ENCODE results near the gene FUT2.
"Not testable (repeated sequence)": the region's sequence is repeated elsewhere in the genome, so short reads cannot be mapped to it uniquely, and the experiment has no call there.

Gene FUT2

DNA sequence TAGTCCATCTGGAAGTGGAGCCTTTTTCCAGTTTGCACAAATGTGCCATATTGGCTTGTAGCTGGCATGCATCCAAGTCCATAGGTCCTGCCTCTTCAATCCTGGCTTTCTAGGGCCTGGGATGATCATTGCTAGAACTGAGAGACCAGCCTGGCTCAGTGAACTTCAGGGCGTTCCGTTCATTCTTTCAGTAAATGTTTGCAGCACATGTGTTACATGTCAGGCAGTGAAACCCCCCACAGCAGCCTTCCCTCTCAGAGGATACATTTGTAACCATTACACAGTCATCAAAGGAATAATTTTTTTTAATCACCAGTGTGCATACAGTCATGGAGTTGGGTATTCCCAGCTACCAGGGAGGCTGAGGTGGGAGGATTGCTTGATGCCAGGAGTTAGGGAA lies 9.7 kb downstream of the FUT2 start:
- peak; percentile 59 for DNase-seq

DNA sequence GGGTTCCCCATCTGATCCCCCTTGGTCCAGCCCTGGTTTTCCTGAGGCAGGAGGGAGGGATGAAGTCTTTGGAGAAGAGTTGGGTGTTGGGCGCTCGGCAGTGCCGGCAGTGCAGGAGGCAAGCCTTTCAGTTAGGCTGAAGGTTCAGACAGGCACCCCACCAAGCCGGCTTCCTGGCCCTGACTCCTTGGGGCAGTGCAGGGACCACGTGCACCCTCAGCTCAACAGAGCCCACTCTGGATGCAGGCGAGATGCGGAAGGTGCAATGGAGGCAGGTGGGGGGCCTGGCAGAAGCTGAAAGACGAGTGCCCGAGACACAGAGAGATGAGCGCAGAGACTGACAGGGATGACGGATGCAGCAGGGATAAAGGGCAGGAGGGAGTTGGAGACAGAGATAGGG lies 12.7 kb downstream of the FUT2 start:
- DNase-seq, result no peak

DNA sequence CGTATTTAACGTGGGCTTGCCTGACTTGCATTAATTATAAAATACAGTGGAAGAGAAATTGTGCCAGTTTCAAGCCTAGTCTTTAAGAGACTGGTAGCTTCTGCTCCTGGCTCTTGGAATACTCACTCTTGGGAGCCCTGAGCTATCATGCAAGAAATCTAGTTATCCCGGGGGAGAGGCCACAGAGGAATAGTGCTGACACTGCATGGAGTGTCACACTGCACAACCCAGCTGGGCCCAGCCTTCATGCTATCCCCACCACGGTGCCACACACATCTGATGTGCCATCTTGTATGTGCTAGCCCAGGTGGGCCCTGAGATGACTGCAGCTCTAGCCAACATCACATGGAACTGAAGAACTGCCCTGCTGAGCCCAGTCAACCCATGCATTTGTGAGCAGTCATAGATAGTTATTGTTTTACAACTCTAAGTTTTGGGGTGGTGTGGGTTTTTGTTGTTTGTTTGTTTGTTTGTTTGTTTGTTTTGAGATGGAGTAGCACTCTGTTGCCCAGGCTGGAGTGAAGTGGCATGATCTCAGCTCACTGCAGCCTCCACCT lies 15.4 kb downstream of the FUT2 start:
- no peak for DNase-seq

DNA sequence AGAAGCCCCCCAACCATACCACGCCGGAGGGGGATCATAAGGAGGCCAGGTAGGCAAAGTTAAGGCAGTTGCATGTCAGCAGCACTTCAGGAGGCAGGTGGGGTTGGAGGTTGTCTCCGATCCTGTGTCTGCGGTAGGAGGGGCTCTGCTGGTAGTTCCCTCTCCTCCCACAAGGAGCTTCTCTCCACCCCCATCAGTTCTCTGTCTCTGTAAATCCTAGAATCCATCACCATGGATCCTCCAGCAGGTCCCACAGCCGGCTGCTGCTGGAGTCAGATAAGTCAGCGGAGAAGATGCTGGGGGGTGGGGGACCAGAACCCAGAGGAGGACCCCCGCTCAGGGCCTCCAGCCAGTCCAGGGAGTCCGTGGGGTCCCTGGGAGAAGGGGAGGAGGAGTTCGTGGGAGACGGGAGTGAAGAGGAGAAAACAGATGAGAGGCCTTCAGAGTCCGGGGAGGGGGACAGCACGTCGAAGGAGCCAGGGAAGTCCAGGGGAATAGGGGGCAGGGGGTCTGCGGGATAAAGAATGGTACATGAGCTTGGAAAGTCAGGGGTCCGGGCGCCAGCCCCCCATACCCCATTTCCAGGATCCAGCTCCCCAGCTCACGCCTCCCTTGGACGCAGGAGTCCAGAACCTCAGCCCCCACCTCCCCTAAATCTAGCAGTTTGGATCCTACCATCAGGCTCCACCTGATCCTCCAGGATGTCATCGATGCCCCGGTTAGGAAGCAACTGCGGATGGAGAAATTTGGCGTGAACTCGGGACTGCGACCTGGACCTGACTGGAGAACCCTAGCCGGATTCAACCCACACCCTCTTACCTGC lies 17.5 kb downstream of the FUT2 start:
- no peak for DNase-seq

DNA sequence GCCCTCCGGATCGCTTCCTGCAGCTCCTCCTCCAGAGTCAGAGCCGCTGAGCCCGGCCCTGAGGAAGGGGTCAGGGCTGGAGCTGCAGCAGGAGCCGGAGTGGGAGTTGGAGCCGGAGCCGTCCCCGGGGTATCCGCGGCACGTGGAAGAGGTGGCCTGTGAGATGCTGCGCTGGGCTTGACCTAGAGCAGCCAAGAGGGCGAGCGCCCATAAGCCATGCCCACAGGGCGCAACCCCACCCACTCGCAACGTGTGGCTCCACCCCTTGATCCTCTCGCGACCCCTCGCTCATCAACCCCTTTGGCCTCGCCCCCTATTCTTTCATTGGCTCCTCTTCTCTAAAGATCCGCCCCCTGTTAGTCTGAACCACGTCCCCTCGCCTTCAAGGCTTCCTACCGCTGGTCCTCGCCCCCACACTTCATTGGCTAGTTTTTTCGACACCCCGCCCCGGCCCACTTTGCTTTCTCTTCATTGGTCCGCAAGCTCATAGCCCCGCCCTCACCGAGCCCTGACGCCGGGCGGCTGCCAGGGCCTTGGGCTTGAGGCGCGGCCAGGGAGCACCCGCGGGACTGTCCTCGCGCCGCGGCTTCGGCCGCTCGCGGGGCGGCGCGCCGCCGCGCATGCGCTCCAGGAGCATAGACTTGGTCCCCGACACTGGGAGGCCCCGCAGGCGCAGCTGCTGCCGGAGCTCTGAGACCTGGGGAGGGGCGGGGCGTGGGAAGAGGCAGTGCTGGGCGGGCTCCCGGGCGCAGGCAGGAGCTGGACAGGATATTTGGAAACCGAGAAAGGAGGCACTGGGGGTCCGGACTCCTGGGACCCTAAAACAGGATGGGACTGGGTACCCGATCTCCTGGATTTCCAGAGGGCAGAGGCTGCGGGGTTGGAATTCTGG lies 18.3 kb downstream of the FUT2 start:
- peak; percentile 100 for DNase-seq

DNA sequence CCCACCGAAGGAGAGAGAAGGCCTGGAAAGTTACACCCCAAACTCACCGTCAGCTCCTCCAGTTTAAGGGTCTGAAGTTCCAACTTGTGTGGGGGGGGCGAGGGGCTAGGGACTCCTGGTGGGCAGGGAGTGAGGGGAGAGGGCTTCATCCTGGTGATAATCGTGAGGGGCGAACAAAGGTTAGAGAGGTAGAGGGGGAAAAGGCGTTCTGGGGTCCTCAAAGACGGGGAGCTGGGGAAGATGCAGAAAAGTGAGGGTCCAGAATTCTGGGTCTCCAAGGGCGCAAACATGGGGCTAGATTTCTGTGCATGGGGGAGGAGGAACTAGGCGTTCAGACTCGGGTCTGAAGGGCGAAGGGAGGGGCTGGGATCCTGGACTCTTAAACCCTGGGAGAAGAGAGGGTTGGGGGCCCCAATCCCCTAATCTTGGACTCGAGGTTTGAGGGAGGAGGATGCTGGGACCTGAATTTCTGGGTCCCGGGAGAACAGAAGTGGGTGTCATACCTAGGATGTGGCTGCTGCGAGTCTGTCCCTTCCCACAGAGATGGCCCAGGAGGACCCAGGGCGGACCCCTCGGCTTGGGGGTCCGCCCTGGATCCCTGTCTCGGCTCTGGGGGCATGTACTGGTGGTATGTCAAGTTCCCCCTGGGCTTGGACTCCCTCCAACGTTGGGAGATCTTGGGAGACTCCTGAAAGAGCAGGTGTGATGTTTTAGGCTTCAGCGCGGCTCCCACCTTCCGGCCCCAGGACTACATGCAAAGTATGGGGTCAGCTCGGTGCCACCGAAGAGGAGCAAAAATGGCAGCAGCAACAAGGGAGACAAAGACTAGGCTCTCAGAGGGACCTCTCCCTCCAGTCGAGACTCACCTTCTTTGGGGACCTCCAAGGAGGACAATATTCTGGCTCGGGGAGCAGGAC lies 19.2 kb downstream of the FUT2 start:
- no peak for DNase-seq

DNA sequence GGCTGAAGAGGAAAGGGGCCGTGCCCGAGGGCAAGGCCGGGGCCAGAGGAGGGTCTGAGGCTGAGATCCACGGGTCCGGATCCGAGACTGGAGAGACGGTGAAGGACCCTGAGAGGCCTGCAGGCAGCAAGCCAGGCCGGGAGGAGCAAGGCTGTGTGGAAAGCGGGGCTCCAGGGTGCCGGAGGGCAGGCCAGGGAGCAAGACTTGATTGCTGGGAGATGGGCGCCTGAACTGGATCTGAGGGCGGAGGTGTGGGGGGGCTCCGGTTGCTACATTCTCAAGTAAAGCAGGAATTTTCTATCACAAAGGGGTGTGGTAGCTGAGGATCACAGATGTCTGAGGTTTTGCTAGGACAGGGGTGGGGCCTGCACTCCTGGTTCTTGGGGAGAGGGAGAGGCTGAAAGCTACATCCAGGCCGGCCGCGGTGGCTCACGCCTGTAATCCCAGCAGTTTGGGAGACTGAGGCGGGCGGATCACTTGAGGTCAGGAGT lies 20.0 kb downstream of the FUT2 start:
- DNase-seq, result peak; percentile 45

DNA sequence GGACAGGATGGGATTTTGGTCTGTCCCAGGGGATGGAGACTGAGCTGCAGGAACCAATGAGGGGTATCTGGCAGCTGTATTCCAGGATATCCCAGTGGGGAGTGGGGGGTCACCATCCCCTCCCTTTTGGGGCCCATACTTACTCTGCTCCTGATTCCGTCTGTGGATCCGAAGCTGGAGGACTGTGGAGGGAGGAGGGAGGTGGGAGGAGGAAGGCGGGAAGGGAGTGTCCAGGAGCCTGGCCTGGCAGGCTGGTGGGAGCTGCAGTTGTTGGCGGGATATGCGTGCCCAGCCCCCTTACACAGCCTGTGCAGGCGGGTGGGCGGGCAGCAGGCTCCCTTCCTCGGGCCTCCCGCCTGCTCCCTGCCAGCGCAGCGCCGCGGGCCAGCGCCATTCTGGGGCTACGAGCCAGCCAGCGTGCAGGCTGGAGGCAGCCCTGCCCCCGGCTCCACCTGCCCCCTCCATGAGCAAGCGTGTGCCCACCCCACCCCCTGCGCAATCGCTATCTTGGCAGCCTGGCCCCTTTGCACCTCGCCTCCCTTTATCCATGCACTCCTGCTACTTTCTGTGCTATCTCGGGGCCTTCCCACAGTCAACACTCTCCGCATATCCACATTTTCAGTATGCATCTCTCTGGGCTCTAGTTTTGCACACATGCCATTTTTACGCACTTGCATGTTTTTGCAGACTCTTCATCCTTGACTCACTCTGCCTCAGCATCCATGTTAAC lies 21.0 kb downstream of the FUT2 start:
- DNase-seq, result peak; percentile 63

DNA sequence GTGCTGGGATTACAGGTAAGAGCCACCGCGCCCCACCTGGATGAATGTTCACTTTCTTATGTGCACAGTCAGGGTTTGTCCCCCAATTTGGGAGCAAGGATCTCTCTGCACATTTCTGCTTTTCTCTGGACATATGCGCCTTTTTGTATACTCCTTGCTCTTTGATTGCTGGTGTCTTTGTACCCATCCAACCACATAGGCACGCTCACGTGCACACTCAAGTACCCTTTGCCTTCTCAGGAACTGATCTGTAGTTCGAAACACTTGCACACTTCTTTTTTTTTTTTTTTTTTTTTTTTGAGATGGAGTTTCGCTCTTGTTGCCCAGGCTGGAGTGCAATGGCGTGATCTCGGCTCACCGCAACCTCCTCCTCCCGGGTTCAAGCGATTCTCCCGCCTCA lies 22.3 kb downstream of the FUT2 start:
- DNase-seq, result not testable (repeated sequence)

DNA sequence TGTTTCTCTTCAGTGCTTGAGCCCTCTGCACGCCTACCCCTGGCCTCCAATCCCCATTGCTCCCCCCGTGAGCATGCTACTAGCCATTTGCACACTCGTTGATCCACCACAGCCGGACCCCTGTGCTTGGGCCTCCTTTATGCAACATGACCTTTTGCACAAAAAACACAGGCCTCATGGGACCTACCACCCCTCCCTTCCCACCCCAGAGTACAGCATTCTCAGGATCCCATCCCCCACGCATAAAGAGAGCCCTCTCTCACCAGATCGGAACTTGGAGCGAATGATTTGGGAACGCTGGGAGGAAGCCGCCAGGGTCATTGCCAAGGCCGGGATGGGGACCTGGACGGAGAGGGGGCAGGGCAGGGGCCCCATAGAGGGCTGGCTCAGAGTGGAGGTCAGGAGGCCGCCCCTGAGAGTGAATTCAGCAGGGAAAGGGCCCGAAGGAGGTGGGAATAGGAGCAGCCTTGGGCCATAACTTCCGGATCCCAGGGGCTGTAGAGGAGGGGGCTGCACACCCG lies 23.0 kb downstream of the FUT2 start:
- DNase-seq, result no peak

DNA sequence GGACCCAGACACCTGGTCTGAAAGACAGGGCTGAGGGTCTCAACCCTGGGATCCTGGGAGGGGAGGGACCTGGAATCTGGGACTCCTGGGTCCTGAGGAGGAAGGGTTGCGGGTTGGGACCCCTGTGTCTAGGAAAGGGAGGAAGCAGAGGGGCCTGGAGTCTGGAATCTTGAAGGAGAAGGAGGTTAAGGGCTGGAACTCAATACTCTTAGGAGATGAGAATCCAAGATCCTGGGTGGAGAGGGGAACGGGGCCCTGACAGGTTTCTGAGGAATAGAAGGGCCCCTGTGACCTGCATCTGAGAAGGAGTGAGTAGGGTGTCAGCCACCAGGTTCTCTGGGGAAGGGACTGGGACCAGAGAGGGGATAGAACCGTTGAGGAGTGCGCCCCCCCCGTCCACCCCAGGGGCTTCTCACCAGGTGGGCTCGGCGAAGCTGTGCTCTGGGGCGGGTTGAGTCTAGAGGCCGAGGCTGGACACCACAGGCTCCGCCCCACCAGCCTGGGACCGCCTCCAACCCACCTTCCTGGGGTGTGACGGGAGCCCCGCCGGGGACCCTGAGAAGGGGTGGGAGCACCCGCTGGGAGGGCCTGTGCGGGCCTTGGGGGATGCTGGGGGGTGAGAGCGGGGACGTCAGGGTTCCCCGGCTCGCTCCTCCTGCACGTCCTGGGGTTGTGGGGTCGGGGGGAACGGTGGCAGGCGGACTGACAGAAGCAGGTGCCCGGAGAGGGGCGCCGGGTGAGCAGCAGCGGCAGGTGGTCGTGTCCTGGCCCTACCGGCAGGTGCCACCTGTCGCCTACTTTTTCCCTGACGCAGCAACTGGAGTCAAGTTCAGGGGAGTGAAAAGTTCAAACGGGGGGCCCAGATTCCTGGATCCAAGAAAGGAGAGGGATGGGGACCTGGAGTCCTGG lies 23.7 kb downstream of the FUT2 start, which contains the start of gene MAMSTR:
MAMSTR (minus strand) TSS at position 463 of the 909 bp plus-strand sequence. CDS start 694 bp downstream, outside the sequence.
- DNase-seq, result no peak

DNA sequence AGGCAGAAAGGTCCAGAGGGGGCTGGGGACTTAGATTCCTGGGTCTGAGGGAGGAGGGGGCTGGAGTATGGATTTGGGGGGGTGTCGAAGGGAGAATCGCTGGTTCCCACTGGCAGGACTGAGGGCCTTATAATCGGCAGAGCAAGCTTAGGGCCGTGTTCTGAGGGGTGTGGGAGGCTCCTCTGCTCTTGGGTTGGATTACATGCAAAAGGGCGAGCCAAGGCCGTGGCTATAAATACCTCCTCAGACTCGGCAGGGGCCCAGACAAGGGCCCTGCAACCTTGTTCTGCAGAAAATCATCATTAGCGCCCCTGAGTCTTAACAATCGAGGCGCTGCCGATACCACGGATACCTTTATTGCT lies 24.5 kb downstream of the FUT2 start:
- DNase-seq, result no peak

DNA sequence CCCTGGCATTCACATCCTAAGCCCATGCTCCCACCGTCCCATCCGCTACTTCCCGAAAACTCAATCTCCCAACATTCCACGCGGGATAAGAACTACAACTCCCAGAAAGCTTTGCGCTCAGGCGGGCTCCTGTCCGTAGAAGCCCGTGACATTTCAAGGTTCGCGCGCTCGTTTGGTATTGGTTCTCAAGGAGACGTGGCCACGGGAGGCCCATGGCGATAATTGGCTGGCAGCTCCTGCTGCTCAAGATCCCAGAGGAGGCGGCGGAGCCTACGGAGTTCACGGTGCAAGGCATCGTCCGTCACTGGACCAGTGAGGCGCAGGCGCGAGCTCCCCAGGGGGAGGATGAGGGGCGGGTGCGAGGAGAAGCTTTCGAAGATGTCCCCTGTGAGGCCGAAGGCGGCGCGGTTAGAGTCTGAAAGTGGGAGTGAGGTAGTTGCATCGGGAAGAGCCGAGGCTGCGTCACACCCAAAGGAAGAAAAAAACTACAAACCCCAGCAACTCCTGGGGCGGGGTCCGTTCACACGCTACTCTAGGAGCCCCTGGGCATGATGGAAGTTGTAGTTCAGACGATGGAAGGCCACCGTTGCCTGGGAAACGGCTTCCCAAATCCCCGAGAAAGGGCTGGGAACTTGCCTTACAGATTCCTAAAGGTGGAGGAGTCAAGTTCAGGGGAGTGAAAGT lies 25.0 kb downstream of the FUT2 start:
- DNase-seq, result peak; percentile 99

DNA sequence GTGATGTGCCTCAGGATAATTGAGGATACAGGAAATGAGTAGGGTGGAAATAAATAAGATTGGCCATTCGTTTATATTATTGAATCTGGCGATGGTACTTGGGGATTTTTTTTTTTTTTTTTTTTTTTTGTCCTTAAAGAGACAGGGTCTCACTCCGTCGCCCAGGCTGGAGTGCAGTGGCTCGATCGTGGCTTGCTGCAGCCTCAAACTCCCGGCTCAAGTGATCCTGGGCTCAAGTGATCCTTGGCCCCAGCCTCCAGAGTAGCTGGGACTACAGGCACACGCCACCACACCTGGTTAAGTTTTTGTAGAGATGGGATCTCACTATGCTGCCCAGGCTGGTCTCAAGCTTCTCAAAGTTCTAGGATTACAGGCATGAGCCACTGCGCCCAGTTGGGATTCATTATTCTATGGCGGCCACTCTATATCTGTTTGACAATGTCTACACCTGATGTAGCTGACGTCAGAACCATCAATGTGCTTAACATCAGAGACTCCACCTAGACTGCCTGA lies 26.5 kb downstream of the FUT2 start:
- no peak for DNase-seq

DNA sequence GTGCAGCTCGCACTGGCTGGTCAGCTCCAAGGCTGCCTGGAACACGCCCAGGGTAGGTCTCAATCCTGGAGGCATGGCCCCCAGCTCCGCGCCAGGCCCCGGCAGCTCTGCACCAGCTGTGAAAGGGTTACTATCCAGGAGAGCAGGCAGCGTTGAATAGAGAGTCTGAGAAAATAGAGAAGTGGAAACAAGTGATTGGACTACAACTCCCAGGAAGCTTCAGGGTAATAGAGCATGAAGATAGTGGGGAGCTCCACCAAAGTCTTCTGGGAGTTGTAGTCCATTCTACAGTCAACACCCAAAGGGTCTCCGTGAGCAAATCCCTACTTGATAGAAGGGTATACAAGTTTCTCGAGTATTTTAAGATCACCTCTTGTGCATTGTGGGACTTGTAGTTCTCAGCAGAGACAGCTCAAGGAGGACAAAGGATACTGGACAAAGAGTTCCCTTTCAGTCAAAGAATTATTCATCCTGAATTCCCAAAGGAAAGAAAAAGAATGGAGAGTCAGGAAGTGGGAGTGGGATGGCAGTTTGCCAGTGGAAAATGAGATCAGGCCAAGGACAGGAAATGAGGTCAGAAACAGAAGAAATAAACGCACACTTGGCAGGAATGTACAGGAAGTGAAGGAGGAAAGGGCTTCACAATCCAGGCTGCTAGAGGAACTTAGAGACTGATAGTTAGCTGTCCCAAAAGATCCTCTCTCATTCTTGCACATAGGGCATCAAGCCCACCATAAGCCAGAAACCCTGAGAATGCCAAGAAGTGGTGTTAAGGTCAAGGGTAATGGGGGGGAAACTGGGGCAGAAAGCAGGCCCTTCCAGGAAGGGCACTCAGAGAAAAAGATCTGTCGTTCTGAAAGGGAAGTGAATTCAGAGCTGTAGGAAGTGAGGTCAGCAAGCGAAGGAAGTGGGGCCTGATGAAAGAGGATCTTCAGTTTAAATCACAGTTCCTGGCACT lies 29.3 kb downstream of the FUT2 start:
- peak; percentile 91 for DNase-seq

DNA sequence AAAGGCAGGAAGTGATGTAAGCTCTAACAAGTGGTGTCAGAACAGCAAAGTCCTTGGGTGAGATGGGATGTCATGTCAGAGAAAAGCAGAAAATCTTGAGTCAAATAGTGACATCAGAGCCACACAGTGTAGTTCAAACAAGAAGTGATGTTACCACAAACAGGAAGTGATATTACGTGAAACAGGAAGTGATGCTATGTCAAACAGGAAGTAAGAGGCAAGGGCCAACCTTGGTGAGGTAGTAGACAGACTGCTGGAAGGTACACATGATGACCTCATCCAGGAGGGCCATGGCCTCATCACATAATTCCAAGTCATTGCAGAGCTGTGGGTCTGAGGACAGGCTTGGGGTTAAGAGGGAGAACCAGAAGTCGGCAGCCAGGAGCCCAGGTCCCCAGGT lies 30.8 kb downstream of the FUT2 start:
- DNase-seq, result no peak

DNA sequence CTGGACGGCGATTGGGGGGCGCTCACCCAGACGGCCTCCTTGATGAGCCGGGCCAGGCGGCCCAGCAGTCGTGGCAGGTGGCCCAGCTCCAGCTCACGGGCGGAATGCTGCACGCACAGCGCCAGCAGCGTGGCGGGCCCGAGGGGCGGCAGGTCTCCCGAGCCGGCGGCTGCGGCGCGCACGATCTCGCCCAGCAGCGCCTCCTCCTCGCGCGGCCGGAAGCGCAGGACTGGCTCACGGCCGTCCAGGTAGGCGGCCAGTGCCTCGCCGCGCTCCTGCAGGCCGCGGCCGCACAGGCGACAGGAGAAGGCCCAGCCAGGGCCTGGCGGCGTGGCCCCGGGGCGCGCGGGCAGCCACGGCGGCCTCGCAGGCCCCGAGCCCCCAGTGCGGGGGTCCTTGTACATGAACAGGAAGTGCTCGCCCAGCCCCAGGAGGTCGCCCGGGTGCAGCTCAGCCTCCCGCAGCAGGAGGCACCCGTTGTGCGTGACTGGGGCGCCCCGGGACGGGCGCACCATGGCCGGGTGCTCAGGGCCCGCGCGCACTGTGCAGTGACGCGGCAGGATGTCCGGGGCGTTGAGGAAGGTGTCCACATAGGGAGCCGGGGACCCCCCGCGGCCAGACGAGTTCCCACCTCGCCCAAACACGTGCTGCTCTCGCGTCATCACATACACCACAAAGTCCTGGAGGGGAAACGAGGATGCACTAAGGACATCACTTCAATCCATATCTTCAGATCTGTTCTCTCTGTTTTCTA lies 33.3 kb downstream of the FUT2 start:
- DNase-seq, result no peak

Data from fibroblast of skin of abdomen (primary cell).